Measurements from ENCODE around the gene NFIA.

- TF ChIP-seq CTCF (IDR thresholded peaks at IDR 0.05 in 2 of 3, conservative IDR thresholded peaks at IDR 0.05 in 1 of 3; ENCODE audit: control insufficient read depth in 2 of 3, extremely low read depth in 1 of 3, insufficient read depth in 1 of 3, low read depth in 3 of 3, low read length in 3 of 3) = no peak
- no peak for TF ChIP-seq DPF2 (IDR thresholded peaks at IDR 0.05)
- no peak for TF ChIP-seq EGR1 (IDR thresholded peaks at IDR 0.05; ENCODE audit: borderline replicate concordance in 1 of 2, low read depth in 2 of 2, low read length in 2 of 2)
- no peak for TF ChIP-seq KDM1A (IDR thresholded peaks at IDR 0.05; ENCODE audit: borderline replicate concordance)
- no peak for TF ChIP-seq NR2F1 (conservative IDR thresholded peaks at IDR 0.05)
- TF ChIP-seq ETV6 (conservative IDR thresholded peaks at IDR 0.05 in 1 of 2, IDR thresholded peaks at IDR 0.05 in 1 of 2; ENCODE audit: borderline replicate concordance in 1 of 2, low read depth in 1 of 2) = no peak
- no peak for TF ChIP-seq SMC3 (IDR thresholded peaks at IDR 0.05; ENCODE audit: borderline replicate concordance, low read length)
- no peak for TF ChIP-seq USF2 (IDR thresholded peaks at IDR 0.05; ENCODE audit: borderline replicate concordance, low read depth, low read length)
Measured at GRCh38 chr1:61433646-61434045, 351.3 kb downstream of the NFIA start.

Measured in GM12878 (cell line).